Bone marrow (tissue), 2 donors: ENCODE results near the gene CD7.

ENCODE experiments used
- DNase-seq, 2 donors: peaks; one replicate each; lab custom pipeline; 2025; lab: John Stamatoyannopoulos, UW

CD7 gene

GRCh38 chr17:82314727-82315605, 2.4 kb downstream of the CD7 start:
- DNase-seq = no peak

DNA sequence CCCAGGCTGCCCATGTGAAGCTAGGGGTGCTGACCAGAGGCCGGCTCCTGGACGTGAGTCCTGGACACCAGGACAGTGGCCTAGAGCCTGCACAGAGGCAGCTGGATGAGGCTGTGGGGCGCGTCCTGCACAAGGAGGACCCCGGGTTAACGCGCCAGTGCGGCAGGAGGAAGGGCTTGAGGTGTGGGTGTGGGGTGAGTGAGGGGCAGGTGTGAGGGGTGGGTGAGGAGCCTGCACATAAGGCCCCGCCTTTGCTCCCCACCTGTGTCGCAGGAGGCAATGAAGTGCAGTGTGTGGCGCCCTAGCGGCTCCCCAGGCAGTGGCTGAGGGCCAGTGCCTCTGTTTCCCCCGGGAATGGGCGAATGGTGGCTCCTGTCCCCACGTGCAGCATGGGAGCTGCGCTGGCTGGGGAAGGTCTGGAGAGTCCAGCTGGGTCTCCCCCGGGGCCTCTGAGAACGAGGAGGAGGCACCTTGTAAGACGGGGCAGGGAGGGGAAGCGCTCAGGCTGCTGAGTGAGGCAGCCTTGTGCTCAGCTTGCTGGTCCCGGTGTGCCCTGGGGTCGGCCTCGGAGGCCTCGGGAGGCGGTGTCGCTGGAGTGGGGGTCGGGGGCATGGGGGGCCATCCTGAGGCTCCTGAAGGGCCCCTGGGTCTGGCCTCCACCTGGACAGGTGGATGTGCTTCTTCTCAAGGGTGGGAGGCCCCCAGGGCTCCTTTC, 3.2 kb downstream of the CD7 start:
- DNase-seq = no peak

DNA sequence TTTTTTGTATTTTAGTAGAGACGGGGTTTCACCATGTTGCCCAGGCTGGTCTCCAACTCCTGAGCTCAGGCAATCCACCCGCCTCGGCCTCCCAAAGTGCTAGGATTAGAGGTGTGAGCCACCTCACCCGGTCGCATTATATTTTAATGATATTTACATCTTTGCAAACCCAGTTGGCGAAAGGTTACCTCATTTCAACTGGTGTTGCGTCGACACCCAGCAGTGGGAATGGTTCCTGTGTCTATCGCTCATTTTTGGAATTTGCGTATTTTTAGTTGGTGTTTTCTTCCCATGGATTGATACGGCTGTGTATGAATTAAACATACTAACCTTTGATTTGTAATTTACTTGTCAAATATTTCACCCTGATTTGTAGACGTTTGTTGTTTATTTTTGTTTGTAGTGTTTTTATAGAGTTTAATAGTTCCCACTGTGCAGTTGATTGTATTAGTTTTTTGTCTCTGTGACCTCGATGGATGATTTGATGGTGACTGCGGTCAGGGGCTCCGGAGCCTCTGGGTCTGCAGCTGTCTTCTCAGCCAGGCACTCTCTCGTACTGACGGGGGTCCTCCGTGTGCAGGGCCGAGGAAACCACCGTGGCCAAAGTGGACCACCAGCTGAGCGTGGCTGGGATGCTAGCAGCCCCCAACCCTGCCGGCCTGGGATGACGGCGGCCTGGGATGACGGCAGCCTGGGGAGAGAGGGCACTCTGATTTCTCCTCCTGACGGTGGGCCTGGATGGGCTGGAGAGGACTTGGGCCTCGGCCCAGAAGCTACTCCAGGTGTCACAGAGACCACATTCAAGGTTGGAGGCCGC, 4.0 kb downstream of the CD7 start:
- DNase-seq = no peak

GRCh38 chr17:82311971-82312370, 5.4 kb downstream of the CD7 start:
- DNase-seq = no peak

DNA sequence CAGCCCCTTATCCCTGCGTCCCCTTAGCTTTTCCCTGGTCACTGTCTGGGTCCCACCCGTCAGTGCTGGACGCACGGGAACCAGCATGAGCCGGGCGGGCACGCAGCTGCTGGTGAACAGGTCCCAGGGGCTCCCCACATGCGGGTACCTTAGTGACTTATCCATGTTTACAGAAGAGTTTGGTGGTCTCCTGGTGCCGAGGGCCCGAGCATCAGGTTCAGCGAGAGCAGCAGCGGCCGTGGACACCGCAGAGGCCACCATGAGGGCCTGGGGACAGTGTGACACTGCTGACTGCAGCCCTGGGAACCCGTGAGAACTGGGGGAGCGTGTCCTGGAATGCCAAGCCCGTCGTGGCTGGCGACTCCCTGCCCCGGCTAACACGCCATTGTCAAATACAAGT, 6.5 kb downstream of the CD7 start:
- no peak for DNase-seq

GRCh38 chr17:82309656-82310570, 7.5 kb downstream of the CD7 start:
- DNase-seq = no peak

GRCh38 chr17:82305727-82306300, 11.6 kb downstream of the CD7 start:
- DNase-seq = peak in 1 of 2 donors; percentile 23

- no peak for DNase-seq
Measured at GRCh38 chr17:82304826-82305726, 12.3 kb downstream of the CD7 start.

GRCh38 chr17:82303944-82304808, 13.2 kb downstream of the CD7 start:
- DNase-seq = no peak

DNA sequence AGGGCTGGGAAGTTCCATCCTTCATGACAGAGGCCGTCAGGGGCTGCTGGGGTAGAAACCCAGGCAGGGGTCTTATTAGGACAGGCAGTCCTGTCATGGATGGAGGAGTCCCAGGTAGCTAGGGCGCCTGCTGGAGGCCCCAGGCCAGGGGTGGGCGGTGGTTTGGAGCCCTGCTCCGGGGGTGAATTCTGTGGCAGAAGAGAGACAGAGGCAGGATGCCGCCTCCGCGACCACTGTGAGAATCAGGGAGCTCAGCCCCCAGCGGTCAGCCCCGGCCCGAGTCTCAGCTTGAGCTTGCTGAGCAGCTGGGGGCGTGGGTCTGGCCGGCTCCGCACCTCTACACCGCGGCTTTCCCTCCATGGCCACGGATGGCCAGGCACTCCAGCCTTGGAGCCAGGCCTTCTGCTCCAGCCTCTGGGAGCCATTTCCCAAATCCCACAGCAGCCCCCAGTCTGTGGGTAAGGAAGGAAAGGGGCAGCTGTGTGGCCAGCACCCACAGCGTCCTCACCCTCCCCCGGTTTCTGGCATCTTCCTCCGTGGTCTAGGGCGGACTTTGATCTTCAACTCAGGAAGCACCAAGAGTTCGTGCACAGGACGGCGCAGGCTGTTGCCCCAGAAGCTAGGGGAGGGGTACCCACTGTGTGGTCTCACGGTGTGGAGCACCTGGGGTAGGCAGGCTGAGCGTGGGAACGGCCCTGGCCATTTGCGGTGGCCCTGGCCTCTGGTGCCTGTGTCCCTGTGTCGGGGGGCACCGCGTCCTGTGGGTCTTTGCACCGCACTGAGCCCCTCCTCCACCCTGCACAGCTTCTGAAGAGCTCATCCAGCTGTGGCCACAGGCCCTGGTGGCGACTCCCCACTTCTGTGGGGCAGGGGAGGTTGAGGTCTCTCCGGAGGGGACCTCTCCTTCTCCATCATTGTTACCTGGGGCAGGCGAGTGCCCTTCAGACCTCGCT, 14.1 kb downstream of the CD7 start:
- no peak for DNase-seq

- no peak for DNase-seq
Measured at GRCh38 chr17:82302568-82302963, 14.8 kb downstream of the CD7 start.

DNA sequence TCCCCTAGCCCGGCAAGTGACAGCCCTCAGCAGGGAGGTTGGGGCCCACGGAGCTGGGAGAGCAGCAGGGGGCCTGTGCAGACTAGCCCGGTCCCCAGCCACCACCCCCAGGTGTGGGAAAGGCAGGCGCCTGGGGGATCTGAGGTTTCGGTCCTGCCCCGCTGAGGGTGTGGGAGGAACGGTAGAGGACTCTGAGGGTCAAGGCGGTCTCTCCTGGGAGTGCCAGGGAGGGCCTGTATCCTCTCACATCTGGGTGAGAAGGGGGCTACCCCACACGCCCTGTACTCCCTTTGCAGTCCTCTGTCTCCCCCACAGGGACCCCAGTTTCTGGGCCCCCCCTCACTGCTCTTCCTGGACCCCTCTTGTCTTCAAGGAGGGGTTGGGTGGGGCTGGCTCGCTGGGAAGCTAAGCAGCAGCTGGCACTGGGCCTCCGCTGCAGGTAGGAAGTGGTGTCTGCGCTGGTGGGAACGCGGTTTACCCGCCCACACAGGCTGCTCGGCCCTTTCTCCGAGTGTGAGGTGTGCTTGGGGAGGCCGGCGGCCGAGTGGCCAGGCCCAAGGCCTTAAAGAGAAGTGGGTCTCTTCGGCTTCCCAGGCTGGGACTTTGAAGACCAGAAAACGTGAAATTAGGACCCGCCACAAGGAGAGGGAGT, 15.4 kb downstream of the CD7 start:
- no peak for DNase-seq

DNA sequence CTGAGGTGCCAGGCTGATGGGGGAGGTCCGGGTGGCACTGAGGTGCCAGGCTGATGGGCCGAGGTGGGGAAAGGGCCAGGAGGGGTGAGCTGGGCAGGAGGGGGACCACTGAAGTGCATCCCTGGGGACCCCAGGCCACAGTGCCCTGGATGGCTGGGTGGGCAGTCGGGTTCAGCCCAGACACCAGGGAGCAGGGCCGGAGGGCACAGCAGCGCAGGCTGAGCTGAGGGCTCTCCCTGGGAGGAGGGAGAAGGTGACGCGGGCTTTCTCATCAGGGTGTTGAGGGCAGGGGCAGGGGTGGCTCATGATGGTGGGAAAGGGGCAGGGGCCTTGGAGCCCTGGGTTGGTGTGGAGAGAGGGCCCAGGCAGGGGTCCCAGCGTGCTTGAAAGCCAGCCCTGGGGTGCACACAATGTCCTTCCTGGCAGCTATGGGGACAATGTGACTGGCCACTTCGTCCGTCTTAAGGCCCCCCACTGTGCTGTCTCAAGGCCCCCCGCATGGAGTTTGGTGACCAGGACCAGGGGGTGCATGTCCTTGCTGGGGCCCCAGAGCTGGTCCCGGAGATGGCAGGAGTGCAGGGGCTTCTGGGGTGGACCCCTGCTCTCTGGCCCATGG, 16.0 kb downstream of the CD7 start:
- DNase-seq = no peak

DNA sequence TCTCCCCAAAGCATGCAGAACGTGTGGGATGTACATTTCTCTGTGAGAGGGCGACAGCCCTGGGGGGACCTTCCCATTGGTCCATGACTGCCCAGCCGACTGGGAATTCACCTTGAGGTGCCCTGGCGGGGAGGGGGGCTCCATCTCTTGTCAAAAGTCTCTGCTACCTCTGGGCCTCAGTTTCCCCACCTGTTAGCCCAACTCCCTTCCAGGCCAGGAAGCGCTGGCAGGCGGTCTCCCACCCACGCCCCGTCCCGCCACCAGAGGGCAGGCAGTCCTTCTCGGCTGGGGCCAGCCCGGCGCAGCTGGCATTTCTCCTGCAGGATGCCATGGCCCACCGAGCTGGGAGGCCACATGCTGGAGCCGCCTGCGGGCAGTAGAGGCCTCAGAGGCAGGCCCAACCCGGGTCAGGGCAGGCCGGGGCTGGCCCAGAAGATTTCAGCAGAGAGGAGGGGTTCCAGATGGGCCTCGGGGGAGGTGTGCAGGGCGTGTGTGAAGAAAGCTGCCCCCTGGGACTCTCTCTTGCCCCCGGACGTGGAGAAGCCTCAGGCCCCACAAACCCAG, 16.6 kb downstream of the CD7 start:
- DNase-seq = peak; percentile 35 to 51

GRCh38 chr17:82300228-82300627, 17.2 kb downstream of the CD7 start:
- no peak for DNase-seq

GRCh38 chr17:82299452-82299851, 18.0 kb downstream of the CD7 start:
- DNase-seq = no peak
